ENCODE results near the gene TBCCD1.

The TBCCD1 gene

DNA sequence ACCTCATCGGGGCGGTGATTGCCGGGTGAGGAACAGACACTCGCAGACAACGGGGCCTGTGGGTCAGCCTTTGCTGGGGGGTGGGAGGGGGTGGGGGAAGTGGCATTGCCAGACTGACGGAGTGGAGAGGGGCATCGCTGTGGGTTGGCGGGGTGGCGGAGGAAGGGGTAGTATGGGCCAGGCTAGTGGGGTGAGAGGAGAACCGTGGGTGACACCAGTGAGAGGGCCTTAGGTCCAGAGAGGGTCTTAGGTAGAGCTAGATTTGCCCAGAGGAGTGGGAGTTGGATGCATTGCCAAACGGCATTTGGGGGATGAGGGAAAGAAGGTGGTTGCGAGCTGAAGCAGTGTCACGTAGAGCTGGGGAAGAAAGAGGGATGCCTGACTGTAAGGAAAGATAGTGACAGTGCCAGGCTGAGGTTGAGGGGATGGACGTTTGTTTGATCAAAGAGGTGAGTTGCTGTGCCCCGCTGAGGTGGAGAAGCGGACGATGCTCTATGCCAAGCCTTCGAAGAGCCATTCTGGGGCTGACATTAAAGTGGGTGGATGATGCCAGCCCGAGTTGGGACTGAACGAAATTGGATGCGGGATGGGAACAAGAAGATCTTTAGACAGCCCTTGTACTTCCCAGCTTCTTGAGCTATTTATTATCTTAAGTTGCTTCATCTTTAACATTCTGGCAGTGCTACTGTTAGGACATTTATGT lies 4.0 kb upstream of the TBCCD1 start:
- TF ChIP-seq FOXP2 (optimal IDR thresholded peaks at IDR 0.05; ENCODE audit: borderline replicate concordance, extremely low read depth, extremely low read length, insufficient read depth) = no peak
- no peak for TF ChIP-seq SIN3A (IDR thresholded peaks at IDR 0.05; ENCODE audit: borderline replicate concordance, insufficient read depth, low read length)
- no peak for TF ChIP-seq POLR2AphosphoS5 (IDR thresholded peaks at IDR 0.05; ENCODE audit: low read depth, low read length)
- TF ChIP-seq, protein P1, sequence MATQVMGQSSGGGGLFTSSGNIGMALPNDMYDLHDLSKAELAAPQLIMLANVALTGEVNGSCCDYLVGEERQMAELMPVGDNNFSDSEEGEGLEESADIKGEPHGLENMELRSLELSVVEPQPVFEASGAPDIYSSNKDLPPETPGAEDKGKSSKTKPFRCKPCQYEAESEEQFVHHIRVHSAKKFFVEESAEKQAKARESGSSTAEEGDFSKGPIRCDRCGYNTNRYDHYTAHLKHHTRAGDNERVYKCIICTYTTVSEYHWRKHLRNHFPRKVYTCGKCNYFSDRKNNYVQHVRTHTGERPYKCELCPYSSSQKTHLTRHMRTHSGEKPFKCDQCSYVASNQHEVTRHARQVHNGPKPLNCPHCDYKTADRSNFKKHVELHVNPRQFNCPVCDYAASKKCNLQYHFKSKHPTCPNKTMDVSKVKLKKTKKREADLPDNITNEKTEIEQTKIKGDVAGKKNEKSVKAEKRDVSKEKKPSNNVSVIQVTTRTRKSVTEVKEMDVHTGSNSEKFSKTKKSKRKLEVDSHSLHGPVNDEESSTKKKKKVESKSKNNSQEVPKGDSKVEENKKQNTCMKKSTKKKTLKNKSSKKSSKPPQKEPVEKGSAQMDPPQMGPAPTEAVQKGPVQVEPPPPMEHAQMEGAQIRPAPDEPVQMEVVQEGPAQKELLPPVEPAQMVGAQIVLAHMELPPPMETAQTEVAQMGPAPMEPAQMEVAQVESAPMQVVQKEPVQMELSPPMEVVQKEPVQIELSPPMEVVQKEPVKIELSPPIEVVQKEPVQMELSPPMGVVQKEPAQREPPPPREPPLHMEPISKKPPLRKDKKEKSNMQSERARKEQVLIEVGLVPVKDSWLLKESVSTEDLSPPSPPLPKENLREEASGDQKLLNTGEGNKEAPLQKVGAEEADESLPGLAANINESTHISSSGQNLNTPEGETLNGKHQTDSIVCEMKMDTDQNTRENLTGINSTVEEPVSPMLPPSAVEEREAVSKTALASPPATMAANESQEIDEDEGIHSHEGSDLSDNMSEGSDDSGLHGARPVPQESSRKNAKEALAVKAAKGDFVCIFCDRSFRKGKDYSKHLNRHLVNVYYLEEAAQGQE (IDR thresholded peaks at IDR 0.05; ENCODE audit: insufficient read depth in 1 of 2, low read depth in 2 of 2, low read length in 2 of 2) = no peak
- no peak for TF ChIP-seq TAF1 (IDR thresholded peaks at IDR 0.05; ENCODE audit: borderline replicate concordance, insufficient read depth, low read length)

DNA sequence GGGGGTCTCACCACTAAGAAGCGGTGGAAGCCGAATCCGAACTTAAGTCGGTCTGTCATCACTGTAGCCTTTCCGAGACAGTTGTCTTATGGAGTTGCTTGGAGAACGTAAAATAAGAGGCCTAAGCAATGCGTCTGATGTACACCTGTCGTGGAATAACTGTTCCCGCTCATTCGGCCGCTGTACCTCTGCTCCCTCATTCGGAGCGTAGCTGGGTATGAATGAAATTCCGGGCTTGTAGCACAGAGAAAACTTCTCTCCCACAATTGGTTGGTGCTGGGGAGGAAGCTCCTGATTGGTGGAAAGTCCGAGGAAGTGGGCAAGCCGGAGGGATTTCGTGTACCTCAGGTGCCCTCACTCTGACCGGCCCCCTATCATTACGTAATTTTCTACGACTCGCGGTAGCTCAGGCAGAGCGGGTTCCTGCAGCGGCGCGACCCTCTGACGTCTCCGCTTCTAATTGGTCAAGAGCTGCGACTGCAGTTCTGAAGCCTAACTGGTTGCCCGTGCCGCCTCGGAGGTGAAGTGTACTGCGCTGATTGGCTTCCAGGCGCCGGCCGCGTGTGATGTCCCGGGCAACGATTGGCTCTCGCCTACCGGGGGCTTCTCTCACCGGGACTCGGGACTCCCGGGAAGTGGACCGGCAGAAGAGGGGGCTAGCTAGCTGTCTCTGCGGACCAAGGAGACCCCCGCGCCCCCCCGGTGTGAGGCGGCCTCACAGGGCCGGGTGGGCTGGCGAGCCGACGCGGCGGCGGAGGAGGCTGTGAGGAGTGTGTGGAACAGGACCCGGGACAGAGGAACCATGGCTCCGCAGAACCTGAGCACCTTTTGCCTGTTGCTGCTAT lies 3.2 kb upstream of the TBCCD1 start, which contains the start of gene DNAJB11:
DNAJB11 (plus strand) TSS at position 625 of the 845 bp plus-strand sequence; CDS start at position 803, 178 bp downstream.
- TF ChIP-seq POLR2AphosphoS5 (IDR thresholded peaks at IDR 0.05; ENCODE audit: low read depth, low read length) = peak; percentile 74; the same call in 1 of the 2 replicates
- TF ChIP-seq, protein P1 (IDR thresholded peaks at IDR 0.05; ENCODE audit: insufficient read depth in 1 of 2, low read depth in 2 of 2, low read length in 2 of 2) = no peak
- peak; percentile 88 for TF ChIP-seq TAF1 (IDR thresholded peaks at IDR 0.05; ENCODE audit: borderline replicate concordance, insufficient read depth, low read length)
- TF ChIP-seq FOXP2 (optimal IDR thresholded peaks at IDR 0.05; ENCODE audit: borderline replicate concordance, extremely low read depth, extremely low read length, insufficient read depth) = peak; percentile 20
- TF ChIP-seq SIN3A (IDR thresholded peaks at IDR 0.05; ENCODE audit: borderline replicate concordance, insufficient read depth, low read length) = no peak

DNA sequence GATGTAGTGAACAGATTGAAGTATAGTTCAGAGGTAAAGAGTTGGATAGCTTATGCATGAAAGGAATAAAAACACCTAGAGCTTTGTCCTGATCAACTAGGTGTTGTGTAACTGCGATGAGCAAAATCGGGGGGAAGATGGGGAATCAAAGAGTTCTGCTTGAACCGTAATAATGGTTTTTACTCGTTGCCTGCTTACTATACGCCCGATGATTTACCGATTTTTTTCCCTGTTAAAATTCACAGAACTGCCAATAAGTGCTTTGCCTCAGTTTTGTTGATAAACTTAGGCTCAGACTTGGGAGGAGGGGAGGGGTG lies 2.6 kb upstream of the TBCCD1 start:
- no peak for TF ChIP-seq SIN3A (IDR thresholded peaks at IDR 0.05; ENCODE audit: borderline replicate concordance, insufficient read depth, low read length)
- no peak for TF ChIP-seq POLR2AphosphoS5 (IDR thresholded peaks at IDR 0.05; ENCODE audit: low read depth, low read length)
- TF ChIP-seq, protein P1 (IDR thresholded peaks at IDR 0.05; ENCODE audit: insufficient read depth in 1 of 2, low read depth in 2 of 2, low read length in 2 of 2) = no peak
- TF ChIP-seq FOXP2 (optimal IDR thresholded peaks at IDR 0.05; ENCODE audit: borderline replicate concordance, extremely low read depth, extremely low read length, insufficient read depth) = no peak

DNA sequence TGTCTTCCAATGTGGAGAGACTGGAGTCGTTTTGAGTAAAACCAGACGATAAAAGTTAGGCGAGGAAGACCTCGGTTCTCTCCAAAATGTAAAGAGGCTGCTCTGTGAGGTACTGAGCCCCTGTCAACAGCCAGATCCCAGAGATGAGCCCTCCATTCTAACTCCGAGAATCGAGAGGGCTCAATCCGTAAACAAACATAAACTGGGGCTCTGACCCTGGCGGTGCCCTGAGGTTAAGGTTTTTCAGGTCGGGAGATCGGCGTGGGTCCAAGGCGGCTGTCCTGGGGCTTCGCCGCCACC lies 417 bp downstream of the TBCCD1 start:
- TF ChIP-seq POLR2AphosphoS5 (IDR thresholded peaks at IDR 0.05; ENCODE audit: low read depth, low read length) (no peak), TAF1 (IDR thresholded peaks at IDR 0.05; ENCODE audit: borderline replicate concordance, insufficient read depth, low read length) (no peak), FOXP2 (optimal IDR thresholded peaks at IDR 0.05; ENCODE audit: borderline replicate concordance, extremely low read depth, extremely low read length, insufficient read depth) (no peak), SIN3A (IDR thresholded peaks at IDR 0.05; ENCODE audit: borderline replicate concordance, insufficient read depth, low read length) (no peak)
- TF ChIP-seq, protein P1 (IDR thresholded peaks at IDR 0.05; ENCODE audit: insufficient read depth in 1 of 2, low read depth in 2 of 2, low read length in 2 of 2) = no peak
